NCI-H2171 treated with DMSO at 0.1 percent for 48 hours (cell line): Measurements from ENCODE around the gene PRKACB.

Experiments used
- DNase-seq: peaks from one replicate; lab custom pipeline; 2025; lab: John Stamatoyannopoulos, UW

The PRKACB gene

DNA sequence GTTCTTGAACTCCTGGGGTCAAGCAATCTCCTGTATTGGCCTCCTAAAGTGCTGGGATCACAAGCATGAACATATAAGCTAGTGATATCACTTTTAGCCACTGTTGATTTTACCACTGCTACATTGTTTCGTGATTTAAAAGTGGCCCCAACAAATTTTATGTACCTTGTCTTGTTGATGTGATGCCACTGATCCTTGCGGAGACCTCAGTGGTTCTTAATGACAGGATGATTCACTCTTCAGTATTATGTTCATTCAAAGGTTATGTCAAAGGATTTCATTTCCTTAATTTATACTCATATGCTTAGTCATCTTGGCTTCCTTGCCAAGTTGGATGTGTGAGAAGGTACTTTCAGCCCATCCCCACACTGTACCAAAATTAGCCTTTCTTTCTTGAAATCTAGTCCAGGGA lies 12.1 kb downstream of the PRKACB start:
- no peak for DNase-seq

DNA sequence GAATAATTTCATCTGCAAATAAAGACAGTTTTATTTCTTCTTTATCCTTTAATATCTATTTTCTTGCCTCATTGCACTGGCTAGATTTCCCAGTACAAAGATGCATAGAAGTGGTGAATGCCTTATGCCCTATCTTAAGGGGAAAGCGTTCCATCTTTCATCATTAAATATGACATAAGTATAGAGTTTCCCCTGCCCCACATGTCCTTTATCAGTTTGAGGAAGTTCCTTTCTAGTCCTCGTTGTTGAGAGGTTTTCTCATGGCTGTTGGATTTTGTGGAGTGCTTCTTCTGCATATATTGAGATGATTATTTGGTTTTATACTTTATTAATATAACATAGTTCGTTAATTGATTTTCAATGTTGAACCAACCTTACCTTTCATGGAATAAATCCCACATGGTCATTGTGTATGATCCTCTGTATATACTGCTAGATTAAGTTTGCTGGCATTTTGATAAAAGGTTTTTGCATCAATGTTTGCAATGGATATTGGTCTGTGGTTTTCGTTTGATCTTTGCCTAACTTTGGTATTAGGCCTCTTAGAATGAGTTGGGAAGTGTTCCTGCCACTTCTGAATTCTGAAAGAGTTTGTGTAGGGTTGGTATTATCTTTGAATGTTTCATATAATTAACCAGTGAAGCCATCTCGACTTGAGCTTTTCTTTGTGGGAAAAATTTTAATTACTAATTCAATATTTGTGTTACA lies 15.6 kb downstream of the PRKACB start:
- DNase-seq, result no peak

DNA sequence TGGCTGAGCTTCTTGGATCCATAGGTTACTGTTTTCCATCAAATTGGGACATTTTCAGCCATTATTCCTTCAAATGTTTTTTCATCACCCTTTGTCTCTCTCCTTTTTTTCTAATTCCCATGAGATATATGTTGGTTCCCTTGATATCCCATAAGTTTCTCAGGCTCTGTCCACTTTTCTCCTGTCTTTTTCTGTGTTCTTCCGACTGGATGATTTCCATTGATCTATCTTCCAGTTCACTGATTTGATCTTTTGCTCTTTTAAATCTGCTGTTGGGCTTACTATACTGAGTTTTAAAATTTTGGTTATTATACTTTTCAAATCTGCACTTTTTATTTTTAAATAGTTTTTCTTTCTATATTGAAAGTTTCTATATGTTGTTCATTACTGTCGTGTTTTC lies 18.2 kb downstream of the PRKACB start:
- DNase-seq, result no peak

- DNase-seq, result no peak
Measured at GRCh38 chr1:84163123-84163931, 19.3 kb downstream of the PRKACB start.

DNA sequence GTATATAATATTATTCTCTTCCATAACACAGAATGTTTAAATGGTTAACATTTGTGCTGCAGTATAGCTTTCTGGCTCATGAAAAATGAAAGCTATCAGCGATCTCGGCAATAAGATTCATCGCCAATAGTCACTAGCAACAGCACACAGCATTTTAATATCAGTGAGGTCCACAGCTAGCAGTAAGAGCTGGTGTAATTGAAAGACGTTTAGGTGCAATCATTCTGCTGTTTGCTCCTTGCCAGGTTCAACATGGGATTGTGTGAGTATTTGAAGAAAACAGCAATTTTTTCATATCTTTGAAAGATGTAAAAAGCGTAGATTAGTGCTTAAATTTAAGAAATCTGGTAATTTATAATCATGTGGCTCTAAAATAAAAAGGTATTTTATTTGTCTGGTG lies 20.1 kb downstream of the PRKACB start:
- DNase-seq, result no peak

GRCh38 chr1:84164567-84165021 lies 20.5 kb downstream of the PRKACB start:
- no peak for DNase-seq

DNA sequence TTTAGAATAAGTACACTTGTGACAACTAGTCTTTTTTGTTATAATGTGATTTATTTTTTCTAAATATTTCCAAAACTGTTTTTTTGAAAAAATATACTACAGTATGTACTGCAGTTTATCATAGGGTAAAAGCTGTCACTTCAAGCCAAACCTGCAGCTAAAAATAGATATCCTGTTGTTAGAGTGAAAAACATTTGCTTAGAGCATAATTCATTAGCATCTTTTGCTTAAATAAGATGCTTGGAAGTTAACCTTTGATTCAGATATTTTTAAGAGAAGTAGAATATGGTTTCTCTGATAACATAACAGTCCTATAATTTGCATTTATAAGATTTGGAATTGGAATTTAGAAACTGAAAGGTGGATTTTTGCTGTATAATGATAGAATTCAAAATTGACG lies 21.5 kb downstream of the PRKACB start:
- DNase-seq, result no peak

DNA sequence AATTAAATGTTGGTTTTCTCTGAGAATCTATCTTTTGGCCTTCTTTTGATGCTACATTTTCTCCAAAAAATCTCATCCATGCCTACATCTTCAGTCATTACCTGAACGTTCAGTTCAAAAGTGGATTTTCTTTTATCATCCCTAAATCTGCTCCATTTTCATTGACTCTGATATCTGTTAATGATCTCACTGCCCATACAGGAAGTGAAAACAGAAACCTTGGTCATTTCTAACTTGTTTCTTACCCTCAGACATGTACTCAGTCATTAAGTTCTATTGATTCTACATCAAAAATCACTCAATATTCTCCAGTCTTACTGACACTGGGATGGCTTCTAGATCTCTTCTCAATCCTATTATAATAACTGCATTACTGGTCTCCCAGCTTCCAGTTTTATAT lies 22.7 kb downstream of the PRKACB start:
- no peak for DNase-seq

GRCh38 chr1:84168783-84169182 lies 24.7 kb downstream of the PRKACB start:
- DNase-seq, result no peak

GRCh38 chr1:84170171-84170570 lies 26.1 kb downstream of the PRKACB start:
- DNase-seq, result no peak

- no peak for DNase-seq
Measured at GRCh38 chr1:84171481-84171880, 27.4 kb downstream of the PRKACB start.

GRCh38 chr1:84174051-84174556 lies 30.0 kb downstream of the PRKACB start:
- no peak for DNase-seq

GRCh38 chr1:84181350-84182005 lies 37.4 kb downstream of the PRKACB start:
- DNase-seq, result no peak

GRCh38 chr1:84190455-84190854 lies 46.4 kb downstream of the PRKACB start:
- DNase-seq, result no peak

DNA sequence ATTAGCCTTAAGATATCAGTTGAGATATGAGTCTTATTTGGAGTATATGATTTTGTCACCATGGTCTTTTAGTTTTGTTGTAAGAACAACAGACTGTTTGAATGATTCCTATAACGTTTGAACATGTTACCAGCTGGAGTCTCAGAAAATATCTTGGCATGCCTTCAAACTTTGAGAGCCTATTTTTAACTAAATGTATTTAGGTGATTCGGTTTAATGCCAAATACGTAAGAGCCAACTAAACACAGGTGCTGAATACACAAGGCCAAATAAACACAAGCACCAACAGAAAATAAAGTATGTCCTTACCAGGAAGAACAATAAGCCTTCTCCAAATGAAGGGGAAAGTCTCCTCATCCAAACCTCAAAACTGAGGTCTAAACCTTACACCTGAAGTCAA lies 48.6 kb downstream of the PRKACB start:
- no peak for DNase-seq

GRCh38 chr1:84198832-84199231 lies 54.8 kb downstream of the PRKACB start:
- DNase-seq, result no peak

- DNase-seq, result no peak
Measured at GRCh38 chr1:84199257-84199656, 55.2 kb downstream of the PRKACB start.

- no peak for DNase-seq
Measured at GRCh38 chr1:84202126-84202525, 58.1 kb downstream of the PRKACB start.

GRCh38 chr1:84206375-84206774 lies 62.3 kb downstream of the PRKACB start:
- DNase-seq, result peak; percentile 44

GRCh38 chr1:84208935-84209334 lies 64.9 kb downstream of the PRKACB start:
- no peak for DNase-seq

DNA sequence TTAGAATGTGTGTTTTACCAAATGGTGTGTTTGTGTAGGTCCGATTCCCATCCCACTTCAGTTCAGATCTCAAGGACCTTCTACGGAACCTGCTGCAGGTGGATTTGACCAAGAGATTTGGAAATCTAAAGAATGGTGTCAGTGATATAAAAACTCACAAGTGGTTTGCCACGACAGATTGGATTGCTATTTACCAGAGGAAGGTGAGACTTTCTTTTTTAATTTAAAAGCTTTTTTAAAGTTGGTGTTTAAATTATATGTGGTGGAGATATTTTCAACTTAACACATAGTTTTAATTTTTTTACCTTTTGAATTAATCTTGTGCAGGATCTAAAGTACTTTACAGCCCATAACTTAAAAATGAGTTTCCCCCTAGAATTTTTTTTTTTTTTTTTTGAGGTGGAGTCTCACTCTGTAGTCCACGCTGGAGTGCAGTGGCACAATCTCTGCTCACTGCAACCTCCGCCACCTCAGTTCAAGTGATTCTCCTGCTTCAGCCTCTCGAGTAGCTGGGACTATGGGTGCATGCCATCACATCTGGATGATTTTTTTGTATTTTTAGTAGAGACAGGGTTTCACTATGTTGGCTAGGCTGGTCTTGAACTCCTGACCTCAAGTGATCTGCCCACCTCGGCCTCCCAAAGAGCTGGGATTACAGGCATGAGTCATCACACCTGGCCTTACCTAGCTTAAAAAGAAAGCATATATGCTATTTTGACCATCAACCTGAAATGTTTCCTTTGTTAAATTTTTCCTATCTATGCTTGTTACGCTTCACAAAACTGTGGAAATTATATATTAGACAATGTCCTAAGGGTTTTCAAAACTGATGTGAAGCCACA lies 70.3 kb downstream of the PRKACB start:
- DNase-seq, result no peak

DNA sequence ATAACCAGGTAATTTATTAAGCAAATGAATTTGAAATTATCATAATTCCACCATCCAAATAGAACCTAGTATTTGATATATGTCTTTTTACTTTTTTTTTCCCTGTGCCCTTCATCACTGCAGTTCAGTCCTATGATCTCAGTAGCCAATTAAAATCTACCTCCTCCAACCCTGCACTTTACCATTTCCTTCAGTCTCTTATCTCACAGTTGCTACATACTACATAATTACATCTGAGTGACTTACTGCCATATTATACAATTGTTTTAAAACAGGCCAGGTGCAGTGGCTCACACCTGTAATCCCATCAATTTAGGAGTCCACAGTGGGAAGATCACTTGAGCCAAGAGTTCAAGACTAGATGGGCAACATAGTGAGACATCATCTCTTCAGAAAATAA lies 73.2 kb downstream of the PRKACB start:
- no peak for DNase-seq
